ENCODE results near the gene RUVBL1. TPM values are rescaled to one million over a fixed set of nuclear protein-coding genes. Genes with fewer than 3 reads are reported as not detected.

RUVBL1 gene
- total RNA-seq (59.1 and 67.2 TPM in 2 replicates), polyA plus RNA-seq (52.3 and 81.0 TPM in 2 replicates), polyA minus RNA-seq (ENCODE audit: low replicate concordance) (77.8 and 102 TPM in 2 replicates)
- 42.8 and 74.7 TPM in 2 replicates for polyA plus RNA-seq (2012)

GRCh38 chr3:128123538-128124368, at the start of gene RUVBL1:
RUVBL1 (minus strand) TSS chr3:128123812; CDS start chr3:128123724, 88 bp downstream.
- H3K27ac ChIP-seq (ENCODE audit: insufficient read depth, low read length) = peak within 1 kb of the TSS; percentile 94
- H2AFZ ChIP-seq (ENCODE audit: low read length) = peak within 1 kb of the TSS; percentile 97
- no peaks in the 10 kb centered on the region for H3K27me3 ChIP-seq (ENCODE audit: control insufficient read depth, insufficient read depth, low read length)
- peaks cover 3% of the 10 kb centered on the region for H3K4me1 ChIP-seq (ENCODE audit: control insufficient read depth, extremely low read depth, insufficient read depth, low read length)
- TF ChIP-seq, protein P1, sequence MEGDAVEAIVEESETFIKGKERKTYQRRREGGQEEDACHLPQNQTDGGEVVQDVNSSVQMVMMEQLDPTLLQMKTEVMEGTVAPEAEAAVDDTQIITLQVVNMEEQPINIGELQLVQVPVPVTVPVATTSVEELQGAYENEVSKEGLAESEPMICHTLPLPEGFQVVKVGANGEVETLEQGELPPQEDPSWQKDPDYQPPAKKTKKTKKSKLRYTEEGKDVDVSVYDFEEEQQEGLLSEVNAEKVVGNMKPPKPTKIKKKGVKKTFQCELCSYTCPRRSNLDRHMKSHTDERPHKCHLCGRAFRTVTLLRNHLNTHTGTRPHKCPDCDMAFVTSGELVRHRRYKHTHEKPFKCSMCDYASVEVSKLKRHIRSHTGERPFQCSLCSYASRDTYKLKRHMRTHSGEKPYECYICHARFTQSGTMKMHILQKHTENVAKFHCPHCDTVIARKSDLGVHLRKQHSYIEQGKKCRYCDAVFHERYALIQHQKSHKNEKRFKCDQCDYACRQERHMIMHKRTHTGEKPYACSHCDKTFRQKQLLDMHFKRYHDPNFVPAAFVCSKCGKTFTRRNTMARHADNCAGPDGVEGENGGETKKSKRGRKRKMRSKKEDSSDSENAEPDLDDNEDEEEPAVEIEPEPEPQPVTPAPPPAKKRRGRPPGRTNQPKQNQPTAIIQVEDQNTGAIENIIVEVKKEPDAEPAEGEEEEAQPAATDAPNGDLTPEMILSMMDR (conservative IDR thresholded peaks at IDR 0.05 in 1 of 2, IDR thresholded peaks at IDR 0.05 in 1 of 2; ENCODE audit: low read depth in 1 of 2, low read length in 2 of 2) = no peak
- no peak for TF ChIP-seq EZH2 (IDR thresholded peaks at IDR 0.05; ENCODE audit: low read length, missing control alignments)
- H3K4me2 ChIP-seq (ENCODE audit: extremely low read depth, insufficient read depth, low read length) = peak within 1 kb of the TSS; percentile 99
- peaks cover 17% of the 10 kb centered on the region for H3K79me2 ChIP-seq (ENCODE audit: control insufficient read depth, insufficient read depth, low read length)
- H4K20me1 ChIP-seq (ENCODE audit: control insufficient read depth, extremely low read depth, insufficient read depth, low read length) = no peaks in the 10 kb centered on the region
- no peaks in the 10 kb centered on the region for H3K9me3 ChIP-seq (ENCODE audit: control insufficient read depth, insufficient read depth, low read depth, low read length)
- peak within 1 kb of the TSS; percentile 92 to 97 (median 94) for H3K4me3 ChIP-seq (replicated peaks in 1 of 4; ENCODE audit: control extremely low read depth in 1 of 4, insufficient read depth in 1 of 4, low read depth in 3 of 4, low read length in 4 of 4)
- DNase-seq (ENCODE audit: low read depth in 2 of 2) = peak; percentile 98
- H3K9ac ChIP-seq (ENCODE audit: insufficient read depth, low read length) = peak within 1 kb of the TSS; percentile 92
- no peaks in the 10 kb centered on the region for H3K36me3 ChIP-seq (ENCODE audit: control insufficient read depth, insufficient read depth, low read length)

DNA sequence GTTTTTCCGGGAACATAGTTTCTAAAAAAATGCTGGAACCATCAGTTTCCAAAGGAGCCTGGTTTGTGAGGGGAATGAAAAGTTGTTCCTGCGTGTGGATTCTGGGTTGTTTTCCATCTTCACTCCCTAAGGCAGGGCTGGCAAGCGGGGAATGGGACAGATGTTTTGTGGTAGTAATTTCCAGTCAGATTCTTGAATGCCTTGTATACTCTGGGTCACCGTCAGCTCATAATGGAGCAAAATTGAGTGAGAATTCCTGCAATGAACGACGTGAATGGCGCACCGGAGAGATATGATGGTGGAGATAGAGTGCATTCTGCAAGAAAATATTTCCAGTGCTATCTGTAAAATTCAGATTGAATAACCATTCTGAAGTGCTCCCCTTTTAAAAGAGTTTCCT, 49.6 kb upstream of the RUVBL1 start:
- H3K4me1 ChIP-seq (ENCODE audit: control insufficient read depth, extremely low read depth, insufficient read depth, low read length) = no peaks in the 10 kb centered on the region
- H3K27me3 ChIP-seq (ENCODE audit: control insufficient read depth, insufficient read depth, low read length) = no peaks in the 10 kb centered on the region
- peak overlapping the region; percentile 37 for H3K4me2 ChIP-seq (ENCODE audit: extremely low read depth, insufficient read depth, low read length)
- DNase-seq (ENCODE audit: low read depth in 2 of 2) = no peak
- H3K9me3 ChIP-seq (ENCODE audit: control insufficient read depth, insufficient read depth, low read depth, low read length) = no peaks in the 10 kb centered on the region
- no peaks in the 10 kb centered on the region for H3K79me2 ChIP-seq (ENCODE audit: control insufficient read depth, insufficient read depth, low read length)
- H3K27ac ChIP-seq (ENCODE audit: insufficient read depth, low read length) = no peak overlapping the region
- no peak overlapping the region for H3K9ac ChIP-seq (ENCODE audit: insufficient read depth, low read length)
- no peaks in the 10 kb centered on the region for H3K36me3 ChIP-seq (ENCODE audit: control insufficient read depth, insufficient read depth, low read length)
- no peaks in the 10 kb centered on the region for H4K20me1 ChIP-seq (ENCODE audit: control insufficient read depth, extremely low read depth, insufficient read depth, low read length)
- TF ChIP-seq, protein P1 (conservative IDR thresholded peaks at IDR 0.05 in 1 of 2, IDR thresholded peaks at IDR 0.05 in 1 of 2; ENCODE audit: low read depth in 1 of 2, low read length in 2 of 2) = no peak
- no peak for TF ChIP-seq EZH2 (IDR thresholded peaks at IDR 0.05; ENCODE audit: low read length, missing control alignments)
- H3K4me3 ChIP-seq (replicated peaks in 1 of 4; ENCODE audit: control extremely low read depth in 1 of 4, insufficient read depth in 1 of 4, low read depth in 3 of 4, low read length in 4 of 4) = no peak overlapping the region
- no peak overlapping the region for H2AFZ ChIP-seq (ENCODE audit: low read length)

- no peaks in the 10 kb centered on the region for H3K27me3 ChIP-seq (ENCODE audit: control insufficient read depth, insufficient read depth, low read length)
- H3K4me2 ChIP-seq (ENCODE audit: extremely low read depth, insufficient read depth, low read length) = no peak overlapping the region
- H3K9me3 ChIP-seq (ENCODE audit: control insufficient read depth, insufficient read depth, low read depth, low read length) = no peaks in the 10 kb centered on the region
- H3K9ac ChIP-seq (ENCODE audit: insufficient read depth, low read length) = no peak overlapping the region
- no peak overlapping the region for H3K4me3 ChIP-seq (replicated peaks in 1 of 4; ENCODE audit: control extremely low read depth in 1 of 4, insufficient read depth in 1 of 4, low read depth in 3 of 4, low read length in 4 of 4)
- no peaks in the 10 kb centered on the region for H4K20me1 ChIP-seq (ENCODE audit: control insufficient read depth, extremely low read depth, insufficient read depth, low read length)
- H3K27ac ChIP-seq (ENCODE audit: insufficient read depth, low read length) = no peak overlapping the region
- H2AFZ ChIP-seq (ENCODE audit: low read length) = no peak overlapping the region
- peak; percentile 71 to 88 for DNase-seq (ENCODE audit: low read depth in 2 of 2)
- H3K36me3 ChIP-seq (ENCODE audit: control insufficient read depth, insufficient read depth, low read length) = no peaks in the 10 kb centered on the region
- no peaks in the 10 kb centered on the region for H3K4me1 ChIP-seq (ENCODE audit: control insufficient read depth, extremely low read depth, insufficient read depth, low read length)
- TF ChIP-seq, protein P1 (conservative IDR thresholded peaks at IDR 0.05 in 1 of 2, IDR thresholded peaks at IDR 0.05 in 1 of 2; ENCODE audit: low read depth in 1 of 2, low read length in 2 of 2) = peak; percentile 98 to 99
- no peak for TF ChIP-seq EZH2 (IDR thresholded peaks at IDR 0.05; ENCODE audit: low read length, missing control alignments)
- no peaks in the 10 kb centered on the region for H3K79me2 ChIP-seq (ENCODE audit: control insufficient read depth, insufficient read depth, low read length)
These were observed 47.4 kb upstream of the RUVBL1 start for GRCh38 chr3:128170866-128171516.

Data from fibroblast of lung (primary cell).